Subcutaneous abdominal adipose tissue (tissue), 5 donors: ENCODE measurements around the gene KCTD12.

Experiments used
- H3K27ac ChIP-seq: one replicate; pipeline ENCODE4 v1.7.0; 2013; ENCODE audit warnings: low read depth, mild to moderate bottlenecking, inconsistent platforms, low read length, moderate library complexity
- H3K27me3 ChIP-seq, 5 donors: one replicate each; pipeline ENCODE4 v1.7.0; 2013; ENCODE audit warnings: low read length in 5 of 5, inconsistent platforms in 1 of 5; ENCODE audit not compliant: control insufficient read depth in 5 of 5, insufficient read depth in 4 of 5
- H3K36me3 ChIP-seq, 5 donors: one replicate each; pipeline ENCODE4 v1.7.0; 2013; ENCODE audit warnings: low read length in 5 of 5; ENCODE audit not compliant: control insufficient read depth in 5 of 5, insufficient read depth in 5 of 5
- H3K4me1 ChIP-seq, 5 donors: one replicate each; pipeline ENCODE4 v1.7.0; 2013; ENCODE audit warnings: low read length in 5 of 5, mild to moderate bottlenecking in 3 of 5, moderate library complexity in 1 of 5; ENCODE audit not compliant: control insufficient read depth in 5 of 5, insufficient read depth in 5 of 5
- H3K4me3 ChIP-seq, 5 donors: one replicate each; pipeline ENCODE4 v1.7.0; 2013; ENCODE audit warnings: low read length in 5 of 5, low read depth in 1 of 5
- H3K9ac ChIP-seq, 5 donors: one replicate each; pipeline ENCODE4 v1.7.0; 2013; ENCODE audit warnings: low read length in 5 of 5, mild to moderate bottlenecking in 4 of 5, moderate library complexity in 3 of 5
- H3K9me3 ChIP-seq, 5 donors: one replicate each; pipeline ENCODE4 v1.7.0; 2013; ENCODE audit warnings: low read length in 5 of 5; ENCODE audit not compliant: control insufficient read depth in 5 of 5
- donor health status: healthy.
- donor health status: healthy.
- donor health status: healthy.
- donor health status: healthy.
- donor health status: healthy.

KCTD12 gene

GRCh38 chr13:76865109-76865508 is 21.1 kb downstream of the KCTD12 start:
- H3K9ac ChIP-seq, result no peak overlapping the region
- H3K9me3 ChIP-seq, result no peaks in the 10 kb centered on the region
- H3K36me3 ChIP-seq, result no peaks in the 10 kb centered on the region
- peaks cover 0 to 10% (median 5%) of the 10 kb centered on the region in 5 donors for H3K4me1 ChIP-seq
- no peaks in the 10 kb centered on the region for H3K27me3 ChIP-seq
- no peak overlapping the region for H3K27ac ChIP-seq
- no peak overlapping the region for H3K4me3 ChIP-seq

GRCh38 chr13:76864259-76864658 is 21.9 kb downstream of the KCTD12 start:
- no peak overlapping the region for H3K4me3 ChIP-seq
- H3K27ac ChIP-seq, result no peak overlapping the region
- H3K36me3 ChIP-seq, result no peaks in the 10 kb centered on the region
- no peaks in the 10 kb centered on the region for H3K9me3 ChIP-seq
- H3K4me1 ChIP-seq, result peaks cover 0 to 10% (median 5%) of the 10 kb centered on the region in 5 donors
- no peaks in the 10 kb centered on the region for H3K27me3 ChIP-seq
- no peak overlapping the region for H3K9ac ChIP-seq

- Histone ChIP-seq H3K9ac (no peak overlapping the region), H3K27me3 (no peaks in the 10 kb centered on the region), H3K4me1 (peaks cover 0 to 10% (median 5%) of the 10 kb centered on the region in 5 donors), H3K9me3 (no peaks in the 10 kb centered on the region), H3K27ac (no peak overlapping the region), H3K4me3 (no peak overlapping the region), H3K36me3 (no peaks in the 10 kb centered on the region)
Measured at GRCh38 chr13:76863022-76863421, 23.2 kb downstream of the KCTD12 start.

- no peaks in the 10 kb centered on the region for H3K9me3 ChIP-seq
- peaks cover 0 to 10% (median 5%) of the 10 kb centered on the region in 5 donors for H3K4me1 ChIP-seq
- no peaks in the 10 kb centered on the region for H3K36me3 ChIP-seq
- no peak overlapping the region for H3K27ac ChIP-seq
- no peak overlapping the region for H3K4me3 ChIP-seq
- H3K9ac ChIP-seq, result no peak overlapping the region
- H3K27me3 ChIP-seq, result no peaks in the 10 kb centered on the region
Measured at GRCh38 chr13:76861859-76862258, 24.3 kb downstream of the KCTD12 start.

- Histone ChIP-seq H3K9ac (no peak overlapping the region), H3K27ac (no peak overlapping the region), H3K9me3 (no peaks in the 10 kb centered on the region), H3K4me1 (peaks cover 0 to 14% (median 9%) of the 10 kb centered on the region in 5 donors), H3K36me3 (no peaks in the 10 kb centered on the region), H3K4me3 (no peak overlapping the region), H3K27me3 (no peaks in the 10 kb centered on the region)
Measured at GRCh38 chr13:76860706-76861105, 25.5 kb downstream of the KCTD12 start.

GRCh38 chr13:76854894-76855293 is 31.3 kb downstream of the KCTD12 start:
- Histone ChIP-seq H3K27me3 (no peaks in the 10 kb centered on the region), H3K36me3 (no peaks in the 10 kb centered on the region), H3K4me1 (peaks cover 0 to 22% (median 4%) of the 10 kb centered on the region in 5 donors), H3K9ac (no peak overlapping the region), H3K4me3 (no peak overlapping the region), H3K9me3 (no peaks in the 10 kb centered on the region), H3K27ac (no peak overlapping the region)

GRCh38 chr13:76853921-76854608 is 32.1 kb downstream of the KCTD12 start:
- H3K4me1 ChIP-seq, result peaks cover 0 to 22% (median 4%) of the 10 kb centered on the region in 5 donors
- no peak overlapping the region for H3K9ac ChIP-seq
- no peak overlapping the region for H3K27ac ChIP-seq

GRCh38 chr13:76853481-76853880 is 32.7 kb downstream of the KCTD12 start:
- no peak overlapping the region for H3K27ac ChIP-seq
- peaks cover 0 to 23% (median 7%) of the 10 kb centered on the region in 5 donors for H3K4me1 ChIP-seq
- H3K36me3 ChIP-seq, result no peaks in the 10 kb centered on the region

More at GRCh38 chr13:76853921-76854608, 32.1 kb downstream of the KCTD12 start:
- no peaks in the 10 kb centered on the region for H3K27me3 ChIP-seq
- no peaks in the 10 kb centered on the region for H3K36me3 ChIP-seq
- H3K9me3 ChIP-seq, result no peaks in the 10 kb centered on the region
- no peak overlapping the region for H3K4me3 ChIP-seq

GRCh38 chr13:76852986-76853385 is 33.2 kb downstream of the KCTD12 start:
- no peaks in the 10 kb centered on the region for H3K36me3 ChIP-seq
- H3K9ac ChIP-seq, result no peak overlapping the region
- H3K4me1 ChIP-seq, result peaks cover 0 to 26% (median 9%) of the 10 kb centered on the region in 5 donors
- H3K4me3 ChIP-seq, result no peak overlapping the region
- H3K27ac ChIP-seq, result no peak overlapping the region
- H3K27me3 ChIP-seq, result no peaks in the 10 kb centered on the region
- no peaks in the 10 kb centered on the region for H3K9me3 ChIP-seq

More at GRCh38 chr13:76853481-76853880, 32.7 kb downstream of the KCTD12 start:
- Histone ChIP-seq H3K9ac (no peak overlapping the region), H3K4me3 (no peak overlapping the region), H3K27me3 (no peaks in the 10 kb centered on the region), H3K9me3 (no peaks in the 10 kb centered on the region)

- no peak overlapping the region for H3K4me3 ChIP-seq
- no peaks in the 10 kb centered on the region for H3K36me3 ChIP-seq
- no peak overlapping the region for H3K27ac ChIP-seq
- no peaks in the 10 kb centered on the region for H3K27me3 ChIP-seq
- H3K9ac ChIP-seq, result no peak overlapping the region
- peaks cover 0 to 26% (median 9%) of the 10 kb centered on the region in 5 donors for H3K4me1 ChIP-seq
- H3K9me3 ChIP-seq, result no peaks in the 10 kb centered on the region
Measured at GRCh38 chr13:76851961-76852360, 34.2 kb downstream of the KCTD12 start.
